Activated CD8-positive, alpha-beta T cell treated with anti-CD3 and anti-CD28 coated beads for 36 hours (primary cell): Measurements from ENCODE around the gene COL4A1. TPM values are rescaled to one million over a fixed set of nuclear protein-coding genes. Genes with fewer than 3 reads are reported as not detected.

ENCODE experiments used
- ATAC-seq: fragments of 200-7000 bp; cut with Tn5 transposase; one replicate; pipeline ENCODE4 v1.10.0; 2021; ENCODE audit warnings: mild to moderate bottlenecking, moderate library complexity
- CTCF ChIA-PET: fragments of 350-600 bp; sonication (Branson Sonifier 250); formaldehyde crosslinking; loops from one replicate; lab custom pipeline; 2021; ENCODE audit warnings: antibody characterized with exemption; lab: Charles Lee
- POLR2A ChIA-PET: fragments of 350-600 bp; sonication (Branson Sonifier 250); formaldehyde crosslinking; loops from one replicate; lab custom pipeline; 2021; ENCODE audit warnings: antibody characterized with exemption; lab: Charles Lee
- DNase-seq: peaks from one replicate; pipeline ENCODE4 v3.0.0-alpha.2; 2020
- H3K27ac Mint-ChIP-seq: one replicate; pipeline ENCODE4 v1.8.0; 2021; ENCODE audit warnings: mild to moderate bottlenecking, mixed read lengths
- H3K27me3 Mint-ChIP-seq: one replicate; pipeline ENCODE4 v1.8.0; 2021; ENCODE audit warnings: mixed read lengths
- H3K36me3 Mint-ChIP-seq: one replicate; pipeline ENCODE4 v1.8.0; 2021; ENCODE audit warnings: low read depth, mixed read lengths
- H3K4me1 Mint-ChIP-seq: one replicate; pipeline ENCODE4 v1.8.0; 2021; ENCODE audit warnings: low read depth, mixed read lengths
- H3K4me3 Mint-ChIP-seq: one replicate; pipeline ENCODE4 v1.8.0; 2021; ENCODE audit warnings: mild to moderate bottlenecking, moderate library complexity, mixed read lengths
- H3K9me3 Mint-ChIP-seq: one replicate; pipeline ENCODE4 v1.8.0; 2021; ENCODE audit warnings: mixed read lengths
- intact Hi-C: fragments of 100-400 bp; cut with micrococcal nuclease; formaldehyde crosslinking; loops from one replicate; pipeline ENCODE4 v1.10.0; 2022
- total RNA-seq, 2 experiments: library from RNA; stranded (reverse); gene quantifications; one replicate each; pipeline ENCODE4 v1.2.3, GENCODE V29; 2021
- TF ChIP-seq, protein P1 (sequence below): fragments of 200-600 bp; IDR thresholded peaks from one replicate; pipeline ENCODE4 v1.8.0; 2022; ENCODE audit warnings: antibody characterized with exemption, mild to moderate bottlenecking

COL4A1 gene
- total RNA-seq, 2 experiments from 2014 or later, result not detected

DNA sequence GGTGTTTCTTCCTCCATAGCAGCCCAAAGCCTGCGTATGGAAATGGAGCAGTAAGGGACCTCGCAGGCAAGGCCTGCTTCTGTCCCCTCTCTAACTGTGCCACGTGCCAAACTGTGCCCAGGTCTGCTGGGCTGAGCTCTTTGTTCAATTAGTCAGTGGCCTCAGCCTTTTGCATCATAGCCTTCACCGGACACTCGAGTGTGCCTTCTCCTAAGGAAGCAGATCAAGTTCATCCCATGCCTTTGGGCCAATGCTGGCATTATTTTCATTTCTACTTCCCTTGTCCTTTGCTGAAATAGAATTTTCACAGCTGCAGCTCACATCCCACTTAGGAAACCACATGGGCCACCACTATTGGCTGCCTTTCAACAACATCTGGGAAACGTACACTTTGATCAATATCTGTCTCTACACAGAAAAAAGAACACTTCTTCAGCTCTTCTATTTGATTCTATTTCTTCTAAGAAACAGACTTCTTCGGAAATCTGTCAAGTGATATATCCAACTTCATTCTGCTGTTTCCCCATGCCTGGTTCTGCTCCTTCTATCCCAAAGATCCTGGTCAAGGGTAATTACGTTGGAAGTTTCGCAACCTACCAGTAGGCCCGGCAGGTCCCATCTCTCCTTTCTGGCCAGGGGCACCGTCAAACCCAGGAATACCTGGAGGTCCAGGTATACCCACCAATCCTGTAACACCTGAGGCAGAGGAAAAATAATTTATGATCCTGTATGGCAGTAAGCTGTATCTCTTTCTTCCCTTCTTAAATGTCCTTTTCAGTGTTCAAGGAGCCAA, 143.9 kb downstream of the COL4A1 start:
- ATAC-seq (no peak), DNase-seq (no peak)
- TF ChIP-seq, protein P1, sequence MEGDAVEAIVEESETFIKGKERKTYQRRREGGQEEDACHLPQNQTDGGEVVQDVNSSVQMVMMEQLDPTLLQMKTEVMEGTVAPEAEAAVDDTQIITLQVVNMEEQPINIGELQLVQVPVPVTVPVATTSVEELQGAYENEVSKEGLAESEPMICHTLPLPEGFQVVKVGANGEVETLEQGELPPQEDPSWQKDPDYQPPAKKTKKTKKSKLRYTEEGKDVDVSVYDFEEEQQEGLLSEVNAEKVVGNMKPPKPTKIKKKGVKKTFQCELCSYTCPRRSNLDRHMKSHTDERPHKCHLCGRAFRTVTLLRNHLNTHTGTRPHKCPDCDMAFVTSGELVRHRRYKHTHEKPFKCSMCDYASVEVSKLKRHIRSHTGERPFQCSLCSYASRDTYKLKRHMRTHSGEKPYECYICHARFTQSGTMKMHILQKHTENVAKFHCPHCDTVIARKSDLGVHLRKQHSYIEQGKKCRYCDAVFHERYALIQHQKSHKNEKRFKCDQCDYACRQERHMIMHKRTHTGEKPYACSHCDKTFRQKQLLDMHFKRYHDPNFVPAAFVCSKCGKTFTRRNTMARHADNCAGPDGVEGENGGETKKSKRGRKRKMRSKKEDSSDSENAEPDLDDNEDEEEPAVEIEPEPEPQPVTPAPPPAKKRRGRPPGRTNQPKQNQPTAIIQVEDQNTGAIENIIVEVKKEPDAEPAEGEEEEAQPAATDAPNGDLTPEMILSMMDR, result no peak
- ChIA-PET CTCF (no interaction called here), POLR2A (no interaction called here)
- H3K9me3 Mint-ChIP-seq, result no peaks in the 10 kb centered on the region
- intact Hi-C loops, result no loop called here
- H3K4me1 Mint-ChIP-seq, result no peaks in the 10 kb centered on the region
- no peaks in the 10 kb centered on the region for H3K36me3 Mint-ChIP-seq
- H3K4me3 Mint-ChIP-seq, result no peak overlapping the region
- no peak overlapping the region for H3K27ac Mint-ChIP-seq
- H3K27me3 Mint-ChIP-seq, result peaks cover 3% of the 10 kb centered on the region

GRCh38 chr13:110162053-110162452, 144.9 kb downstream of the COL4A1 start:
- intact Hi-C loops, result no loop called here
- TF ChIP-seq, protein P1, result no peak

DNA sequence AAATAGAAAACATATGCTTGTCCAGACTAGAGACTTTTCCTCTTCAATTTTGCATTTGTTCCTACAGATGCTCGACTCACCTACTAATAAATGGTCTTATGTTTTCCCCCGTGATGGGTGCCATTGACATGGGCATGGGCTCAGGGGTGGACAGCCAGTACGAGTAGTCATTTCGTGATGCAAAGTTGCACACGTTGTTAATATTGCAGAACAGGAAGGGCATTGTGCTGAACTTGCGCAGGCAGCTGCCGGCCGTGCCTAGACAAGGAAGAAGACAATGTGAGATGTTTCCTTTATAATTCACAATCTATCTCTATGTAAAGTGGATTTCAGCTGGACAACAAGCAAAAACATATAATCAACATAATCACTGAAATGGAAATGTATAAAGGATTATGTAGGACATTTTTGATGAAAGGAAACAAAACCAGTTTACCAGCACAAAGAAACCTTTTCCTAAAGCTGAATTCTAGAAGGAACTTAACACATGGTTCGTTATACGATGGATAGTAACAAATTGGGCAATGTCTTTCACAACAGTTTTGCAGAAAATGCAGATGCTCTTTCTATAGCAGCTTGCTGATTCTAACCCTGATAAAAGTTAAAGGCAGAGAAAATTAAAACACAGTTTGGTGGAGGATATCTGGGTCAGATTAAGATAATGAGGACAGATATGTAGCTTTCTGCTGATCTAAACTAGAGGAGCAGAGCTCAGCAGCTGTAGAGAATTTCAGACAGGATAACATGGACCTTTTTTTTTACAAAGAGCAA, 145.7 kb downstream of the COL4A1 start:
- ChIA-PET CTCF (no interaction called here), POLR2A (no interaction called here)
- intact Hi-C loops, result no loop called here
- no peak overlapping the region for H3K4me3 Mint-ChIP-seq
- TF ChIP-seq, protein P1, result no peak
- H3K27me3 Mint-ChIP-seq, result no peaks in the 10 kb centered on the region
- no peaks in the 10 kb centered on the region for H3K4me1 Mint-ChIP-seq
- H3K27ac Mint-ChIP-seq, result no peak overlapping the region
- DNase-seq (no peak), ATAC-seq (no peak)
- H3K9me3 Mint-ChIP-seq, result no peaks in the 10 kb centered on the region
- H3K36me3 Mint-ChIP-seq, result no peaks in the 10 kb centered on the region

More at GRCh38 chr13:110162053-110162452, 144.9 kb downstream of the COL4A1 start:
- Mint-ChIP-seq H3K27ac (no peak overlapping the region), H3K36me3 (no peaks in the 10 kb centered on the region), H3K4me1 (no peaks in the 10 kb centered on the region), H3K27me3 (no peaks in the 10 kb centered on the region), H3K9me3 (no peaks in the 10 kb centered on the region), H3K4me3 (no peak overlapping the region)
- POLR2A ChIA-PET, result no interaction called here
- no peak for DNase-seq
- CTCF ChIA-PET, result no interaction called here
- no peak for ATAC-seq

- H3K4me3 Mint-ChIP-seq, result no peak overlapping the region
- TF ChIP-seq, protein P1, result no peak
- H3K9me3 Mint-ChIP-seq, result no peaks in the 10 kb centered on the region
- CTCF ChIA-PET, result no interaction called here
- ATAC-seq (no peak), DNase-seq (no peak)
- POLR2A ChIA-PET, result no interaction called here
- H3K4me1 Mint-ChIP-seq, result no peaks in the 10 kb centered on the region
- H3K27ac Mint-ChIP-seq, result no peak overlapping the region
- H3K27me3 Mint-ChIP-seq, result no peaks in the 10 kb centered on the region
- no peaks in the 10 kb centered on the region for H3K36me3 Mint-ChIP-seq
- intact Hi-C loops, result no loop called here
Measured at GRCh38 chr13:110158226-110158625, 148.7 kb downstream of the COL4A1 start.

- Mint-ChIP-seq H3K27me3 (no peaks in the 10 kb centered on the region), H3K9me3 (no peaks in the 10 kb centered on the region), H3K27ac (no peak overlapping the region), H3K36me3 (no peaks in the 10 kb centered on the region), H3K4me1 (no peaks in the 10 kb centered on the region), H3K4me3 (no peak overlapping the region)
- intact Hi-C loops, result no loop called here
- DNase-seq, result no peak
- no peak for ATAC-seq
- CTCF ChIA-PET, result no interaction called here
- POLR2A ChIA-PET, result no interaction called here
- TF ChIP-seq, protein P1, result no peak
Measured at GRCh38 chr13:110157718-110158117, 149.2 kb downstream of the COL4A1 start.
